Measurements from ENCODE around the gene ACSBG1.
"Not testable (repeated sequence)": the region's sequence is repeated elsewhere in the genome, so short reads cannot be mapped to it uniquely, and the experiment has no call there.

Gene ACSBG1

DNA sequence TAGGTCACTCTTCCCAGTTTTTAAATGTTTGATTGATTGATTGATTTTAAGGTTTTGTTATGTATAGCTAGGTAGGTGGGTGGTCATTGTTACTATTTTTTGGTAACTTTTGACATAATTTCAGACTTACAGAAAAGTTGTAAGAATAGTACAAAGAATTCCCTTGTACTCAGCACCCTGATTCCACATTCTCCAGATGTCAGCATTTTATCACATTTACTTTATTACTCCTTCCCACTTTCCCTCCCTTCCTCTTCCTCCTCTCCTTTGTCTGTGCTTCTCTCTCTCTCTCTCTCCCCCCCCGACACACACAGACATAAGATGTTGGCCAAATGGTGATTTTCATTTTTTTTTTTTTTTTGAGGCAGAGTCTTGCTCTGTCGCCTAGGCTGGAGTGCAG is 70.4 kb downstream of the ACSBG1 start:
- no peak for ATAC-seq
- DNase-seq = no peak

- DNase-seq = peak; percentile 47
- peak; percentile 94 for ATAC-seq
Measured at GRCh38 chr15:78162038-78162437, 72.3 kb downstream of the ACSBG1 start.

DNA sequence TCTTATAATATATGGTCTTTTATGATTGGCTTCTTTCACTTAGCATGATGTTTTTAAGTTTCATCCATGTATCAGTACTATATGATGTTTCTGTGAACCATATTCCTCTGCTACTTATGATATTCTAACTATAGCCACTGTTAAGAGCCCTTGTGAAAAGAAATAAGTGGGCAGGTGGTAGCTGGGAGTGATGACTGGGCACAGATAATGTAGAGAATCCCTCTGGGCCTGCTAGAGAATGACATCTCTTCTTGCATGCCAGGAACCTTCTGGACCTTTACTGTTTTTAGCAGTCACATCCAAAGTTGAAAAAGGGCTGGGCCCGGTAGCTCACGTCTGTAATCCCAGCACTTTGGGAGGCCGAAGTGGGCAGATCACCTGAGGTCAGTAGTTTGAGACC is 75.0 kb downstream of the ACSBG1 start:
- no peak for DNase-seq
- ATAC-seq = no peak

DNA sequence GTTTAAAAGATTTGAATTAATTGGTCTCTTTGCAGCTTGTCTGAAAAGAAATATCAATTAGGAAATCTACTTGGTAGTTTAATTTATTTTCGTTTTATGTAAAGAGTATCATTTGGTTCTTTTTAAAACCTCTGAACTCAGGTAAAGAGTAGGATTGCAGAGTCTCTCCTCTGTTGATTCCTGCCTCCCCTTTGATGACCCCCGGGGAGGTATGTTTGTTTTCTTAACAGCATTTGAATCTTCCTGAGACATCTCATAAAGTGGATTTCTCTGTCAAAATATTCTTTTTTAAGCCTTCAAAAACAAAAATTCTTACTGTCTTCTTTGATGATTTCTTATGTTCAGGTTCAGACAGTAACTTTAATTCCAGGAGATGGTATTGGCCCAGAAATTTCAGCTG is 77.2 kb downstream of the ACSBG1 start:
- no peak for ATAC-seq
- no peak for DNase-seq

DNA sequence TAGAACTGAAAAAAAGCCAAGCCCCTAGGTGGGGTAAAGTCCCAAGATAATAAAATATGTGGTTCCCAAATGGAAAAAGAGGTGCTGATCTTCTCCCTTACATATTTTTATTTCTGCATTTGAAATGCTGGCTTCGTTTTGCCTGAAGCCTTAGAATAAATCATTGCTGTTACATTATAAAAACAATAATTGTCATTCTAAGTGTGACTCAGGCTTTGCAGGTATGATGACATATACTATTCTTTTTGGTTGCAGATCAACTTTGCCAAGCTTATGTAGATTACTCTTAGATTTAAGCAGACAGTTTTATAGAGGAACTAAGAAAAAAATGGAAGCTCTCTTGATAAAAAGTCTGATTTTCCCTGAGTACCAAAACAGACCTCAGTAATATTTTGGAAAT is 77.7 kb downstream of the ACSBG1 start:
- DNase-seq (no peak), ATAC-seq (no peak)

DNA sequence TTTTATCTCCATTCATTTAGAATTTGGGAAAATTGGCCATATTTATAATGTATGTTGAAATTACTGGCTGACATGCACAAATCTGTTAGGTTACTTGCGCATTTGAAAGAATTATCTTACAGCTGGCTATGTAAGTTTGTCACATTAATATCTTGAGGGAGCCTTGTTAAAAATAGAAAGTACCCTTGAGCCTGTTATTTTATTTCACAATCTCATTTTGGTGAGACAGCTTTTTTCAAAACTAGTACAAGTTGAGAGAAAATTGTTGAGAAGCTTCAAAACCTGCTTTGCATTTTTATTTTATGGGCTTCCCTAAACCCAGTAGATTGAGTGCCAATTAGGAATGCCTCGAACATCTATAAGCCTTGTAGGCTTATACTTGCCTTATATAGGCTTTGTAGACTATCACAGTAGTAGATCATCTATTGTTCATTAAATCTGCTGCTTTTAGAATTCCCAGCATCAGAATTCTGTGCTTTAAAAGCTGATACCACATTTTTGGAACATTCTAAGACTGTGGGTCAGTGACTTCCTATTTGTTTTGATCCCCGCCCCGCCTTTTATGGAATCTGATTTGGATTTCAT is 78.9 kb downstream of the ACSBG1 start:
- ATAC-seq = no peak
- DNase-seq = no peak

DNA sequence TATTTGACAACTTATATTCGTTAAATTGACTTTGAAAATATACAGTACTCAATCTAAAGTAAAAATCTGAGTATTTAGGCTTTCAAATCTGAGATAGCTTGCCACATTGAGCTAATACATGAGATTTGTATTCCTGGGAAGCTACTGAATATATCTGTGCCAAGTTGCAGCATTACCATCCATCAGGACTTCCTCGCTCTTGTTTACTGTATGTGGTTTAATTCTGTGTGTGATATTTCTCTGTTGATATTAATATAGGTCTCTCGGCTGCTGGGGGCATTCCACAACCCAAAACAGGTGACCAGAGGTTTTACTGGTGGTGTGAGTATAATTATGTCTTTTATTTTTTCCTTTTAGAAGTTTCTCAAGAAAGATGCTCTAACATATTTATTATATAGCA is 79.4 kb downstream of the ACSBG1 start:
- DNase-seq (no peak), ATAC-seq (no peak)

GRCh38 chr15:78151075-78151474 is 83.3 kb downstream of the ACSBG1 start:
- peak; percentile 17 for ATAC-seq
- not testable (repeated sequence) for DNase-seq

GRCh38 chr15:78149805-78150751 is 84.3 kb downstream of the ACSBG1 start:
- DNase-seq = no peak
- no peak for ATAC-seq

GRCh38 chr15:78149068-78149804 is 85.1 kb downstream of the ACSBG1 start, which contains the start of gene IDH3A:
Gene IDH3A (plus strand): TSS chr15:78149362. CDS start chr15:78149404, 42 bp downstream.
- DNase-seq (peak; percentile 100), ATAC-seq (peak; percentile 93)

GRCh38 chr15:78148392-78149067 is 85.8 kb downstream of the ACSBG1 start:
- DNase-seq = no peak
- ATAC-seq = no peak

DNA sequence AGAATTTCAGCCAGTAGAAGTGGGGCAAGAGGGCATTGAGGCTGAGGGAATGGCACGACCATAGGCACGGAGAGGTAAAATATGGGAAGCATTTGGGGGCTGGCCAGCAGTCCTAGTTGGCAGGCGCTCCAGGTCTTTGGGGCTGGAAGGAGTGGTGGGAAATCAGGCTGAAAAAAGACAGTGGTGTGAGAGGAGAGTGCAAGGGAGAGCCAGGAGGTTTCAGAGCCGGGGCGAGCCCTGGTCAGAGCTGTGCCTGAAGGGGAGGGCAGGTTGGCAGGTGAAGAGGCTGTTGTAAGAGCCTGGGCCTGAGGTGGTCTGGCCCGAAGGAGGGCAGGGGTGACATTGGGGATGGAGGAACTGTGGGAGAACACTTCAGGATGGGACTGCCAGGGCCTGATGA is 86.8 kb downstream of the ACSBG1 start:
- DNase-seq (no peak), ATAC-seq (no peak)

DNA sequence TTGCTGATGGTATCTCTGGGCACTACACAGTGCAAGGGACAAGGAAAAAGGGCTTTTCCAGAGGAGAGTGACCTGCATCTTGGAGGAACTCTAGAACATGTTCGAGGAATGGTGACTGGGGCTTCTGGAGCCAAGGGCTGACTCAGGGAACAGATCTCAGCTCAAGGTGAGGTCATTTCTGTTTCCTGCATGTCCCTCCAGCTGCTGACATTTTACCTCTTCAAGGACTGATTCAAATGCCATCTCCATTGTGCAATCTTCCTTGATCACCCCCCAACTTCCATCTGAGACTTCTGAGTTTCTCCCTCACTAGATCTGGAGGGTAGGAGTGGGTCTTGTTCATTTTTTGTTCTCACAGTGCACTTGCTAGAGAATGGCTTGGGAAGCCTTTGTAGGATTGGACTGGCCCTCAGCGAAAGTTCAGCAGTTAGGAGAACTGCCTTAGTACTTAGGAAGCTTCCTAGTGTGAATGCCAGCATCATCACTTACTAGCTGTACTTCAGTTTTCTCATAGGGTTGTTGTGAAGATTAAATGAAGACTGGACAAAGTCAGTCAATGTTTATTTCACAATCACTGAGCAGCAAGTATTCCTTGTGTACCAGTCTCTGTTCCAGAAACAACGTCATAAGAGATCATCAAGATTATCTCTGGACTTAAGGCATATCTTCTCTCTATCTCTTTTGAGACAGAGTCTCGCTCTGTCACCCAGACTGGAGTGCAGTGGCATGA is 87.8 kb downstream of the ACSBG1 start:
- no peak for DNase-seq
- ATAC-seq = no peak

- ATAC-seq = no peak
- DNase-seq = no peak
Measured at GRCh38 chr15:78142332-78142731, 92.0 kb downstream of the ACSBG1 start.

DNA sequence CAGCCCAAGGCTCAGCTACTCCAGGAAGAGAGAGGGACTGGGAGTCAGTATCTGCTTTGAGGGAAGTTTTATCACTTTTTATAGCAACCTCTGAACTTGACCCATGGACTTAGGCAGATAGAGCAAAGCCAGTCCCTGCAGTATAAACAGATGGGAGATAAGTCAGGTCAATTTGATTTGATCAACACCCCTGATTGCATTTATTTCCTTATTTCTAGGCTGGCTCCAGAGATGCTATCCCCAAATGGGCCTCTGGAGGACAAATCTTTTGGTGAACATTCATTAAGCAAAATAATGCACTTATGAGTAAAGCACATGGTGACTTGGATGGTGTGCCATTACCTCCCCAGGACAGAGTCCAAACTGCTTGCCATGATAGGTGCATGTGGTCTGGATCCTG is 94.1 kb downstream of the ACSBG1 start:
- no peak for ATAC-seq
- no peak for DNase-seq

DNA sequence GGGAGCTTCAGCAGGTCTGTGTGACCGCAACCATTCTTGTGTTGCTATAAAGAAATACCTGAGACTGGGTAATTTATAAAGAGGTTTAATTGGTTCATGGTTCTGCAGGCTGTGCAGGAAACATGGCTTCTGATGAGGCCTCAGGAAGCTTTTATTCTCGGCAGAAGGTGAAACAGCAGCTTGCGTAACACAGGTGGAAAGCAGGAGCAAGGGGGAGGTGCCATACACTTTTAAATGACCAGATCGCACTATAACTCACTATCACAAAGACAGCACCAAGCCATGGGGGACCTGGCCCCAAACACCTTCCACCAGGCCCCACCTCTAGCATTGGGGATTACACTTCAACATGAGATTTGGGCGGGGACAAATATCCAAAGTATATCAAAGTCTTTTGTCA is 94.8 kb downstream of the ACSBG1 start:
- DNase-seq = no peak
- ATAC-seq = no peak

DNA sequence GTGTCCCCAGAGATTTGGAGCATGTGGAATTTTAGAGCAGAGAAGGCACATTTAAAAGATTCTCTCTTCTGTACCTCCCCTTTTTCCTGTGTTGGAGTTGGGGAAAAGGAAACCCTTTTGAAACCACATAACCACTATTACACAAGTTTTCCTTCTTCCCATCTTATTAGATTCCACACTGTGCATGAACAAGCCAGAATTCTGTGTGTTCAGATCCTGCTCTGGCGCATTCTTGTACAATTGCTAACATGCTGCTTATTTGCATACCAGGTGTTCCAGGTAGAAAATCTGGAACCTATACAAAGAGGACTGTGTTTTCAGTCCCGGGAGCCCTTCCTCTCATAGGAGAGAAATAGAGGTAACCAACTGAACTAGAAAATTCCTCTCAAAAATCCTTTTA is 100.6 kb downstream of the ACSBG1 start:
- no peak for DNase-seq
- ATAC-seq = no peak

GRCh38 chr15:78131295-78132061 is 102.9 kb downstream of the ACSBG1 start, which contains the start of gene CIB2:
Gene CIB2 (minus strand): TSS chr15:78131445. CDS start chr15:78131215, 230 bp downstream.
- peak; percentile 85 for ATAC-seq
- DNase-seq = peak; percentile 86

GRCh38 chr15:78130466-78131294 is 103.7 kb downstream of the ACSBG1 start:
- DNase-seq = no peak
- peak; percentile 21 for ATAC-seq
